ENCODE data around the gene TMEM178B.

Gene TMEM178B

GRCh38 chr7:141042222-141043193 is 31.4 kb upstream of the TMEM178B start:
- TF ChIP-seq SIN3A (IDR thresholded peaks at IDR 0.05; ENCODE audit: borderline replicate concordance, insufficient read depth, low read length) (no peak), FOXP2 (optimal IDR thresholded peaks at IDR 0.05; ENCODE audit: borderline replicate concordance, extremely low read depth, extremely low read length, insufficient read depth) (no peak), POLR2AphosphoS5 (IDR thresholded peaks at IDR 0.05; ENCODE audit: low read depth, low read length) (no peak), REST (IDR thresholded peaks at IDR 0.05; ENCODE audit: insufficient read depth in 1 of 2, low read depth in 2 of 2, low read length in 2 of 2) (no peak), TAF1 (IDR thresholded peaks at IDR 0.05; ENCODE audit: borderline replicate concordance, insufficient read depth, low read length) (no peak)

GRCh38 chr7:141043616-141044015 is 30.2 kb upstream of the TMEM178B start:
- TF ChIP-seq FOXP2 (optimal IDR thresholded peaks at IDR 0.05; ENCODE audit: borderline replicate concordance, extremely low read depth, extremely low read length, insufficient read depth) (no peak), POLR2AphosphoS5 (IDR thresholded peaks at IDR 0.05; ENCODE audit: low read depth, low read length) (no peak), REST (IDR thresholded peaks at IDR 0.05; ENCODE audit: insufficient read depth in 1 of 2, low read depth in 2 of 2, low read length in 2 of 2) (no peak), TAF1 (IDR thresholded peaks at IDR 0.05; ENCODE audit: borderline replicate concordance, insufficient read depth, low read length) (no peak), SIN3A (IDR thresholded peaks at IDR 0.05; ENCODE audit: borderline replicate concordance, insufficient read depth, low read length) (no peak)

- TF ChIP-seq SIN3A (IDR thresholded peaks at IDR 0.05; ENCODE audit: borderline replicate concordance, insufficient read depth, low read length) (no peak), REST (IDR thresholded peaks at IDR 0.05; ENCODE audit: insufficient read depth in 1 of 2, low read depth in 2 of 2, low read length in 2 of 2) (no peak), FOXP2 (optimal IDR thresholded peaks at IDR 0.05; ENCODE audit: borderline replicate concordance, extremely low read depth, extremely low read length, insufficient read depth) (no peak), POLR2AphosphoS5 (IDR thresholded peaks at IDR 0.05; ENCODE audit: low read depth, low read length) (no peak), TAF1 (IDR thresholded peaks at IDR 0.05; ENCODE audit: borderline replicate concordance, insufficient read depth, low read length) (no peak)
These were observed 28.6 kb upstream of the TMEM178B start for GRCh38 chr7:141045126-141045841.

- no peak for TF ChIP-seq FOXP2 (optimal IDR thresholded peaks at IDR 0.05; ENCODE audit: borderline replicate concordance, extremely low read depth, extremely low read length, insufficient read depth)
- TF ChIP-seq SIN3A (IDR thresholded peaks at IDR 0.05; ENCODE audit: borderline replicate concordance, insufficient read depth, low read length) = no peak
- TF ChIP-seq REST (IDR thresholded peaks at IDR 0.05; ENCODE audit: insufficient read depth in 1 of 2, low read depth in 2 of 2, low read length in 2 of 2) = no peak
- no peak for TF ChIP-seq POLR2AphosphoS5 (IDR thresholded peaks at IDR 0.05; ENCODE audit: low read depth, low read length)
- no peak for TF ChIP-seq TAF1 (IDR thresholded peaks at IDR 0.05; ENCODE audit: borderline replicate concordance, insufficient read depth, low read length)
These were observed 27.8 kb upstream of the TMEM178B start for GRCh38 chr7:141045842-141046620.

Measured in PFSK-1 (cell line).